ENCODE results near the gene DCAF12.

GRCh38 chr9:34133436-34133949, 7.0 kb upstream of the DCAF12 start:
- TF ChIP-seq, protein P1, sequence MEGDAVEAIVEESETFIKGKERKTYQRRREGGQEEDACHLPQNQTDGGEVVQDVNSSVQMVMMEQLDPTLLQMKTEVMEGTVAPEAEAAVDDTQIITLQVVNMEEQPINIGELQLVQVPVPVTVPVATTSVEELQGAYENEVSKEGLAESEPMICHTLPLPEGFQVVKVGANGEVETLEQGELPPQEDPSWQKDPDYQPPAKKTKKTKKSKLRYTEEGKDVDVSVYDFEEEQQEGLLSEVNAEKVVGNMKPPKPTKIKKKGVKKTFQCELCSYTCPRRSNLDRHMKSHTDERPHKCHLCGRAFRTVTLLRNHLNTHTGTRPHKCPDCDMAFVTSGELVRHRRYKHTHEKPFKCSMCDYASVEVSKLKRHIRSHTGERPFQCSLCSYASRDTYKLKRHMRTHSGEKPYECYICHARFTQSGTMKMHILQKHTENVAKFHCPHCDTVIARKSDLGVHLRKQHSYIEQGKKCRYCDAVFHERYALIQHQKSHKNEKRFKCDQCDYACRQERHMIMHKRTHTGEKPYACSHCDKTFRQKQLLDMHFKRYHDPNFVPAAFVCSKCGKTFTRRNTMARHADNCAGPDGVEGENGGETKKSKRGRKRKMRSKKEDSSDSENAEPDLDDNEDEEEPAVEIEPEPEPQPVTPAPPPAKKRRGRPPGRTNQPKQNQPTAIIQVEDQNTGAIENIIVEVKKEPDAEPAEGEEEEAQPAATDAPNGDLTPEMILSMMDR (IDR thresholded peaks at IDR 0.05) = no peak
- no peak for TF ChIP-seq POLR2AphosphoS5 (IDR thresholded peaks at IDR 0.05)

Data from breast epithelium (tissue), 3 donors.